Activated CD8-positive, alpha-beta T cell treated with anti-CD3 and anti-CD28 coated beads, Interleukin-2, amount 10 ng/mL, durations not matched to agents 7 days and 5 days (primary cell): ENCODE results near the gene RASAL2. TPM values are rescaled to one million over a fixed set of nuclear protein-coding genes. Genes with fewer than 3 reads are reported as not detected.

ENCODE experiments used
- ATAC-seq: fragments of 150-1000 bp; cut with Tn5 transposase; one replicate; pipeline ENCODE4 v1.10.0; 2021; ENCODE audit warnings: moderate library complexity
- CTCF ChIA-PET: fragments of 350-600 bp; sonication (Branson Sonifier 250); formaldehyde crosslinking; loops from one replicate; lab custom pipeline; 2021; ENCODE audit warnings: antibody characterized with exemption; lab: Charles Lee
- POLR2A ChIA-PET: fragments of 350-600 bp; sonication (Branson Sonifier 250); formaldehyde crosslinking; loops from one replicate; lab custom pipeline; 2021; ENCODE audit warnings: antibody characterized with exemption; lab: Charles Lee
- DNase-seq: peaks from one replicate; pipeline ENCODE4 v3.0.0-alpha.2; 2020
- H3K27ac Mint-ChIP-seq: one replicate; pipeline ENCODE4 v1.8.0; 2021; ENCODE audit warnings: mild to moderate bottlenecking, mixed read lengths
- H3K27me3 Mint-ChIP-seq: one replicate; pipeline ENCODE4 v1.8.0; 2021; ENCODE audit warnings: low read depth, mixed read lengths
- H3K36me3 Mint-ChIP-seq: one replicate; pipeline ENCODE4 v1.8.0; 2021; ENCODE audit warnings: low read depth, mixed read lengths
- H3K4me1 Mint-ChIP-seq: one replicate; pipeline ENCODE4 v1.8.0; 2021; ENCODE audit warnings: low read depth, mixed read lengths
- H3K4me3 Mint-ChIP-seq: one replicate; pipeline ENCODE4 v1.8.0; 2021; ENCODE audit warnings: mild to moderate bottlenecking, mixed read lengths
- H3K9me3 Mint-ChIP-seq: one replicate; pipeline ENCODE4 v1.8.0; 2022; ENCODE audit warnings: mixed read lengths; ENCODE audit not compliant: insufficient read depth
- total RNA-seq, 2 experiments: library from RNA; stranded (reverse); gene quantifications; one replicate each; pipeline ENCODE4 v1.2.3, GENCODE V29; 2021

Gene RASAL2
- total RNA-seq, 2 experiments from 2014 or later = not detected

GRCh38 chr1:178464566-178464965 lies 370.7 kb downstream of the RASAL2 start:
- ATAC-seq (no peak), DNase-seq (no peak)
- H3K4me1 Mint-ChIP-seq = no peaks in the 10 kb centered on the region
- CTCF ChIA-PET = interaction anchor here (0.6 kb wide), 1 partner anchor 1109 kb away, joined by 3 read pairs; no protein-coding TSS in a partner anchor
- no peaks in the 10 kb centered on the region for H3K9me3 Mint-ChIP-seq
- no peaks in the 10 kb centered on the region for H3K36me3 Mint-ChIP-seq
- H3K4me3 Mint-ChIP-seq = no peak overlapping the region
- POLR2A ChIA-PET = no interaction called here
- no peak overlapping the region for H3K27ac Mint-ChIP-seq
- H3K27me3 Mint-ChIP-seq = peaks cover 2% of the 10 kb centered on the region

- H3K27me3 Mint-ChIP-seq = peaks cover 2% of the 10 kb centered on the region
- H3K27ac Mint-ChIP-seq = no peak overlapping the region
- no peaks in the 10 kb centered on the region for H3K4me1 Mint-ChIP-seq
- H3K4me3 Mint-ChIP-seq = no peak overlapping the region
- H3K36me3 Mint-ChIP-seq = no peaks in the 10 kb centered on the region
- ChIA-PET POLR2A (no interaction called here), CTCF (no interaction called here)
- no peaks in the 10 kb centered on the region for H3K9me3 Mint-ChIP-seq
- DNase-seq (no peak), ATAC-seq (no peak)
Observed at GRCh38 chr1:178465011-178465410, 371.1 kb downstream of the RASAL2 start.

DNA sequence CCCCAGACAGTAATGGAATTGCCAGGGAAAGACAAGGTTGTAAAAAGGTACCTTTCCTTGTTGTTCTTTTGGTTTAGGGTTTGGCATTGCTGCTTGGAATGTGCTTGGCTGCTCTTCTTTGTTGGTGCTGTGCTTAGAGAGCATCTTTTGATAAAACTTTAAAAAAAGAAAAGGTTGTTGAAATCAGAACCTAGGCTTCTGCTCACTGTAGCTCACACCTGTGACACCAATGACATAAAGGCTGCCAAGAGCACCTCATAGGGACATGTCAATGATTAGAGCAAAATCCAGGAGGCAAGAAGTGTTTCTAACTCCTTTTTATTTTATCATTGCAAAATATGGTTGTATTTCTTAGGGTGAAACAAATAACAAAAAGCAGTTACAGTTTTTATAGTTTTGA lies 373.9 kb downstream of the RASAL2 start:
- DNase-seq (no peak), ATAC-seq (no peak)
- H3K4me3 Mint-ChIP-seq = no peak overlapping the region
- no peaks in the 10 kb centered on the region for H3K4me1 Mint-ChIP-seq
- ChIA-PET CTCF (no interaction called here), POLR2A (no interaction called here)
- no peaks in the 10 kb centered on the region for H3K36me3 Mint-ChIP-seq
- no peaks in the 10 kb centered on the region for H3K9me3 Mint-ChIP-seq
- H3K27ac Mint-ChIP-seq = no peak overlapping the region
- H3K27me3 Mint-ChIP-seq = peaks cover 2% of the 10 kb centered on the region

DNA sequence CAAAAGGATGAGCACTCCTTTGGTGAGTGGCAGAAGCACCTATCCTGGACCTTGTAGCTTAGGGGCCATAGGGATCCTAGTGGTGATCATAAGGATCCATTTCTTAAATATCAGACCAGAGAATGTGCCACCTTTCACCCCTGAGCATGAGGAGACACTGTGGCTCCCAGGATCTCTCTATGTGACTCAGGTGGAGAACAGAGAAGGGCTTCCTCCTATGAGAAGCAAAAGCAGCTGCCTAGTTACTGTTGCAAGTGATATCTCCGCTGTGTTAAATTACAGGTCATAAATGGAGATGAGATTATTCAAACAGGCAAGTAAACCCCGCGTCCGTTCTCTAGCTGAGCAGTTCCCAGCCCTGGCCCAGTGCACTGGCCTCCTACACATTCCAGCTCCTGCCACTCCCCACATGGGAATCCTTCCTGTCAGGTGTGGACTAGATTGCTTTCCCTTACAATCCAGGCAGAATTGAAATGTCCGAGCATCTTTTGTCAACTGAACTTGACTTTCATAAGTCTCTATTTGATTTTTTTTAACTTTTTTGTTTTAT lies 376.6 kb downstream of the RASAL2 start:
- H3K27me3 Mint-ChIP-seq = peaks cover 6% of the 10 kb centered on the region
- POLR2A ChIA-PET = no interaction called here
- no peak for ATAC-seq
- H3K36me3 Mint-ChIP-seq = no peaks in the 10 kb centered on the region
- H3K4me1 Mint-ChIP-seq = no peaks in the 10 kb centered on the region
- H3K27ac Mint-ChIP-seq = no peak overlapping the region
- CTCF ChIA-PET = interaction anchor here (1.4 kb wide), 1 partner anchor 32 kb away, joined by 5 read pairs; no protein-coding TSS in a partner anchor
- H3K4me3 Mint-ChIP-seq = no peak overlapping the region
- H3K9me3 Mint-ChIP-seq = no peaks in the 10 kb centered on the region
- no peak for DNase-seq

- no peak for DNase-seq
- Mint-ChIP-seq H3K36me3 (no peaks in the 10 kb centered on the region), H3K4me3 (no peak overlapping the region), H3K27ac (no peak overlapping the region), H3K27me3 (peaks cover 12% of the 10 kb centered on the region), H3K4me1 (no peaks in the 10 kb centered on the region), H3K9me3 (no peaks in the 10 kb centered on the region)
- CTCF ChIA-PET = no interaction called here
- POLR2A ChIA-PET = no interaction called here
- ATAC-seq = no peak
Observed at GRCh38 chr1:178472531-178472930, 378.6 kb downstream of the RASAL2 start.

- POLR2A ChIA-PET = no interaction called here
- H3K36me3 Mint-ChIP-seq = no peaks in the 10 kb centered on the region
- no peak for DNase-seq
- no peak for ATAC-seq
- H3K4me3 Mint-ChIP-seq = no peak overlapping the region
- H3K9me3 Mint-ChIP-seq = no peaks in the 10 kb centered on the region
- peaks cover 12% of the 10 kb centered on the region for H3K27me3 Mint-ChIP-seq
- H3K4me1 Mint-ChIP-seq = no peaks in the 10 kb centered on the region
- no peak overlapping the region for H3K27ac Mint-ChIP-seq
- CTCF ChIA-PET = no interaction called here
Observed at GRCh38 chr1:178477373-178477772, 383.5 kb downstream of the RASAL2 start.

DNA sequence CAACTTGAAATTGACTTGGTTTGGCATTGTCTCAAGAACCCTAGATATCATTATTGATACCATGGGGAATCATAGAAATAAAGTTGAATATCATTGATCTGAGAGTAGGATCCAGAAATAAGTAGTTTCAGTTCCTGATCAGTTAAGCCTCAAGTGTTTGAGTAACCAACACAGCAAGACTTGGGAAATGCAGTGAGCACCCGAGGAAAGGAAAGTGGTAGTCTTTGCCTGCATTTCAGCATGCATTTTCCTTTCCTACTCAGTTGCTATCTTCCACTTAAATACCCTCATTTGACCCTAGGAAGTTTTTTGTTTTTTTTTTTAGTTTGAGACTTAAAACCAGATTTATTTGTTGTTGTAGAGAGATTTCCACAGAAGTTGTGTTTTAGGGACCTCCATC lies 383.9 kb downstream of the RASAL2 start:
- Mint-ChIP-seq H3K36me3 (no peaks in the 10 kb centered on the region), H3K27ac (no peak overlapping the region), H3K4me1 (no peaks in the 10 kb centered on the region), H3K27me3 (peaks cover 12% of the 10 kb centered on the region), H3K4me3 (no peak overlapping the region), H3K9me3 (no peaks in the 10 kb centered on the region)
- ChIA-PET CTCF (no interaction called here), POLR2A (no interaction called here)
- DNase-seq = no peak
- ATAC-seq = no peak

- H3K9me3 Mint-ChIP-seq = no peaks in the 10 kb centered on the region
- H3K27ac Mint-ChIP-seq = no peak overlapping the region
- no peak overlapping the region for H3K4me3 Mint-ChIP-seq
- no peak for DNase-seq
- H3K27me3 Mint-ChIP-seq = no peaks in the 10 kb centered on the region
- ChIA-PET POLR2A (no interaction called here), CTCF (no interaction called here)
- no peaks in the 10 kb centered on the region for H3K4me1 Mint-ChIP-seq
- no peaks in the 10 kb centered on the region for H3K36me3 Mint-ChIP-seq
- ATAC-seq = no peak
Observed at GRCh38 chr1:178483251-178483957, 389.5 kb downstream of the RASAL2 start.

GRCh38 chr1:178484698-178485225 lies 390.9 kb downstream of the RASAL2 start:
- no peak for DNase-seq
- H3K36me3 Mint-ChIP-seq = no peaks in the 10 kb centered on the region
- no peak overlapping the region for H3K4me3 Mint-ChIP-seq
- H3K9me3 Mint-ChIP-seq = no peaks in the 10 kb centered on the region
- ATAC-seq = no peak
- ChIA-PET CTCF (no interaction called here), POLR2A (no interaction called here)
- H3K27me3 Mint-ChIP-seq = no peaks in the 10 kb centered on the region
- H3K4me1 Mint-ChIP-seq = no peaks in the 10 kb centered on the region
- H3K27ac Mint-ChIP-seq = no peak overlapping the region

DNA sequence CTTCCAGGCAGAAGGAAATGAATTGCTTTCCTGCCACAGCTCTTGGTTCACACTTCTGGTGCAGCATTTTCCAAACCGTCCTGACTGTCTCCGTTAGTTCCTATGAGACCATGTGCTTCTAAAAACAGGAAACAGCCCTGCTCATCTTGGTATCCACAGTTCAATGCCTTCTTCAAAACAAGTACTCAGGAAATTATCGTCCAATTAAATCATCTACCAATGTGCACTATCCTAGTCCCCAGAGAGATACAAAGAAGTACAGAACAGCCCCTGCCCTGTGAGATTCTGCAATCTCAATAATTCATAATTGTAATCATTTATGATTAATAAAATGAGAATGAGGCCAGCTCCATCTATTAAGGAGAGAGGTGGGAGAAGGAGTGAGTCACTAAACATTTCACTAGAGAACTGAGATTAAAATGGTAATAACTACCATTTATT lies 391.7 kb downstream of the RASAL2 start:
- no peak for ATAC-seq
- H3K4me1 Mint-ChIP-seq = no peaks in the 10 kb centered on the region
- H3K36me3 Mint-ChIP-seq = no peaks in the 10 kb centered on the region
- ChIA-PET CTCF (no interaction called here), POLR2A (no interaction called here)
- no peak overlapping the region for H3K27ac Mint-ChIP-seq
- no peaks in the 10 kb centered on the region for H3K27me3 Mint-ChIP-seq
- H3K4me3 Mint-ChIP-seq = no peak overlapping the region
- no peaks in the 10 kb centered on the region for H3K9me3 Mint-ChIP-seq
- no peak for DNase-seq

- ATAC-seq (no peak), DNase-seq (no peak)
- no peak overlapping the region for H3K27ac Mint-ChIP-seq
- ChIA-PET POLR2A (no interaction called here), CTCF (interaction anchor here (1.4 kb wide), 1 partner anchor 16 kb away, joined by 3 read pairs; no protein-coding TSS in a partner anchor)
- no peaks in the 10 kb centered on the region for H3K36me3 Mint-ChIP-seq
- no peaks in the 10 kb centered on the region for H3K9me3 Mint-ChIP-seq
- no peak overlapping the region for H3K4me3 Mint-ChIP-seq
- no peaks in the 10 kb centered on the region for H3K4me1 Mint-ChIP-seq
- no peaks in the 10 kb centered on the region for H3K27me3 Mint-ChIP-seq
Observed at GRCh38 chr1:178486100-178487069, 392.5 kb downstream of the RASAL2 start.
